ENCODE data around the gene USP30. TPM values are rescaled to one million over a fixed set of nuclear protein-coding genes. Genes with fewer than 3 reads are reported as not detected.
A peak's percentile ranks its signal among the peaks of the same experiment; 100 is the strongest.

USP30 gene
- total RNA-seq, 1 experiment from 2014 or later = 6.9 TPM

GRCh38 chr12:109092497-109093021 lies 40.2 kb downstream of the USP30 start (continued):
- TF ChIP-seq ESRRA (CRISPR knock-in tag; IDR thresholded peaks at IDR 0.05; ENCODE audit: borderline replicate concordance) = no peak
- no peak for TF ChIP-seq FOXK1 (CRISPR knock-in tag; IDR thresholded peaks at IDR 0.05)
- no peak for TF ChIP-seq USF2 (CRISPR knock-in tag; IDR thresholded peaks at IDR 0.05)
- TF ChIP-seq TP53 (CRISPR knock-in tag; IDR thresholded peaks at IDR 0.05) = no peak
- no peak for TF ChIP-seq ATF1 (CRISPR knock-in tag; IDR thresholded peaks at IDR 0.05)
- no peak for TF ChIP-seq HMGA2 (CRISPR knock-in tag; IDR thresholded peaks at IDR 0.05)
- TF ChIP-seq NR2C2 (CRISPR knock-in tag; IDR thresholded peaks at IDR 0.05) = no peak

- ATAC-seq (peak; percentile 59), DNase-seq (ENCODE audit: low spot score) (peak; percentile 89)
- peaks cover 14% of the 10 kb centered on the region for H3K4me1 Mint-ChIP-seq
- H3K4me3 Mint-ChIP-seq = peak within 1 kb of the TSS; percentile 59
- H3K36me3 Mint-ChIP-seq = peaks cover 15% of the 10 kb centered on the region; the same call in 1 of the 2 replicates
- ChIA-PET POLR2A (interaction anchor here (0.6 to 1.4 kb wide), 4 partner anchors 11 to 291 kb away, joined by 3 to 4 read pairs (median 3); no protein-coding TSS in a partner anchor), CTCF (interaction anchor here (0.7 to 2.6 kb wide), 7 partner anchors 18 to 289 kb away, joined by 3 to 9 read pairs (median 3); partner anchors contain the start of gene USP30)
- H3K27ac Mint-ChIP-seq = no peak within 1 kb of the TSS
- peaks cover 12% of the 10 kb centered on the region for H3K27me3 Mint-ChIP-seq (ENCODE audit: low read depth)
- H3K9me3 Mint-ChIP-seq = no peaks in the 10 kb centered on the region
- 0 out of 2 replicates have a peak, but pooled peaks have one; percentile 20 for TF ChIP-seq NR2C2 (CRISPR knock-in tag; IDR thresholded peaks at IDR 0.05)
- peak; percentile 99 for TF ChIP-seq ETV6 (CRISPR knock-in tag; IDR thresholded peaks at IDR 0.05)
- TF ChIP-seq ESRRA (CRISPR knock-in tag; IDR thresholded peaks at IDR 0.05; ENCODE audit: borderline replicate concordance) = peak; percentile 95
- 0 out of 2 replicates have a peak, but pooled peaks have one; percentile 40 for TF ChIP-seq EMX1 (CRISPR knock-in tag; IDR thresholded peaks at IDR 0.05)
- peak; percentile 96 for TF ChIP-seq CREM (CRISPR knock-in tag; IDR thresholded peaks at IDR 0.05)
- TF ChIP-seq FOXJ3 (CRISPR knock-in tag; IDR thresholded peaks at IDR 0.05; ENCODE audit: borderline replicate concordance) = no peak; the same call in 1 of the 2 replicates
- peak; percentile 95 for TF ChIP-seq FOXK1 (CRISPR knock-in tag; IDR thresholded peaks at IDR 0.05)
- TF ChIP-seq CDX4 (CRISPR knock-in tag; IDR thresholded peaks at IDR 0.05; ENCODE audit: borderline replicate concordance) = no peak
- peak; percentile 85; the same call in 1 of the 2 replicates for TF ChIP-seq ZNF219 (CRISPR knock-in tag; IDR thresholded peaks at IDR 0.05; ENCODE audit: borderline replicate concordance)
- TF ChIP-seq FOXP4 (CRISPR knock-in tag; IDR thresholded peaks at IDR 0.05) = peak; percentile 97
- TF ChIP-seq TCF7 (CRISPR knock-in tag; IDR thresholded peaks at IDR 0.05; ENCODE audit: low read depth) = no peak
- TF ChIP-seq ZNF671 (CRISPR knock-in tag; IDR thresholded peaks at IDR 0.05) = no peak; the same call in 1 of the 2 replicates
- TF ChIP-seq PRDM15 (CRISPR knock-in tag; IDR thresholded peaks at IDR 0.05) = peak; percentile 46
- TF ChIP-seq ZMAT4 (CRISPR knock-in tag; IDR thresholded peaks at IDR 0.05) = no peak
- TF ChIP-seq GABPB1 (CRISPR knock-in tag; IDR thresholded peaks at IDR 0.05) = peak; percentile 94
- TF ChIP-seq IRF2 (CRISPR knock-in tag; IDR thresholded peaks at IDR 0.05; ENCODE audit: borderline replicate concordance, low read depth) = no peak
- TF ChIP-seq ZNF232 (CRISPR knock-in tag; IDR thresholded peaks at IDR 0.05) = peak; percentile 97
- peak; percentile 90 for TF ChIP-seq ZNF281 (CRISPR knock-in tag; IDR thresholded peaks at IDR 0.05)
- TF ChIP-seq IRF1 (CRISPR knock-in tag; IDR thresholded peaks at IDR 0.05) = peak; percentile 95
Measured at GRCh38 chr12:109093022-109093918, 40.9 kb downstream of the USP30 start, which contains the start of gene ALKBH2. Gene ALKBH2, minus strand, starts transcription at chr12:109093472. Its CDS starts 686 bp downstream, at chr12:109092786.

Measured in WTC11 (cell line).